Neural progenitor cell (in vitro differentiated cells): ENCODE data around the gene CRTC1. TPM values are rescaled to one million over a fixed set of nuclear protein-coding genes. Genes with fewer than 3 reads are reported as not detected.

Source experiments
- DNase-seq: peaks from one replicate; pipeline ENCODE4 v3.0.0-alpha.2; 2016; ENCODE audit warnings: low spot score
- H2AFZ ChIP-seq: fragments of 200-600 bp; sonication (generic); replicated peaks from 2 replicates; pipeline ENCODE4 v1.6.1; 2016; ENCODE audit warnings: antibody characterized with exemption
- H3F3A ChIP-seq: fragments of 200-600 bp; sonication (generic); 2 replicates; pipeline ENCODE4 v1.6.1; 2016; ENCODE audit warnings: antibody characterized with exemption, low read depth
- H3K27ac ChIP-seq: fragments of 200-600 bp; sonication (generic); 2 replicates; pipeline ENCODE4 v1.5.1; 2016; ENCODE audit warnings: mild to moderate bottlenecking
- H3K27me3 ChIP-seq: fragments of 200-600 bp; sonication (generic); 2 replicates; pipeline ENCODE4 v1.6.1; 2016; ENCODE audit warnings: mild to moderate bottlenecking, moderate library complexity
- H3K36me3 ChIP-seq: fragments of 200-600 bp; sonication (generic); 2 replicates; pipeline ENCODE4 v1.5.1; 2016
- H3K4me1 ChIP-seq: fragments of 200-600 bp; sonication (generic); 2 replicates; pipeline ENCODE4 v1.6.1; 2016; ENCODE audit warnings: mixed run types
- H3K4me2 ChIP-seq: fragments of 200-600 bp; sonication (generic); 2 replicates; pipeline ENCODE4 v1.6.1; 2016
- H3K4me3 ChIP-seq: fragments of 200-600 bp; sonication (generic); 2 replicates; pipeline ENCODE4 v1.5.1; 2016
- H3K79me2 ChIP-seq: fragments of 200-600 bp; sonication (generic); 2 replicates; pipeline ENCODE4 v1.6.1; 2016; ENCODE audit warnings: low read depth
- H3K9ac ChIP-seq: fragments of 200-600 bp; sonication (generic); 2 replicates; pipeline ENCODE4 v1.6.1; 2016
- H3K9me3 ChIP-seq: fragments of 200-600 bp; sonication (generic); 2 replicates; pipeline ENCODE4 v1.5.1; 2016; ENCODE audit warnings: low read depth
- H4K20me1 ChIP-seq: fragments of 200-600 bp; sonication (generic); 2 replicates; pipeline ENCODE4 v1.6.1; 2016; ENCODE audit warnings: low read depth
- H3K27ac Mint-ChIP-seq: 3 replicates; pipeline ENCODE4 v1.8.0; 2021; ENCODE audit warnings: mixed read lengths
- H3K27me3 Mint-ChIP-seq: 2 replicates; pipeline ENCODE4 v1.8.0; 2022; ENCODE audit warnings: low read depth, mild to moderate bottlenecking, inconsistent platforms, moderate library complexity, mixed read lengths; ENCODE audit not compliant: insufficient read depth
- H3K36me3 Mint-ChIP-seq: 3 replicates; pipeline ENCODE4 v1.8.0; 2021; ENCODE audit warnings: mixed read lengths
- H3K4me1 Mint-ChIP-seq: 3 replicates; pipeline ENCODE4 v1.8.0; 2021; ENCODE audit warnings: mixed read lengths
- H3K4me3 Mint-ChIP-seq: 3 replicates; pipeline ENCODE4 v1.8.0; 2021; ENCODE audit warnings: mild to moderate bottlenecking, moderate library complexity, mixed read lengths
- H3K9me3 Mint-ChIP-seq: 3 replicates; pipeline ENCODE4 v1.8.0; 2020; ENCODE audit warnings: mixed read lengths
- CTCF ChIP-seq: fragments of 200-600 bp; sonication (generic); IDR thresholded peaks from 2 replicates; pipeline ENCODE4 v1.5.1; 2017; ENCODE audit warnings: antibody characterized with exemption, mild to moderate bottlenecking
- EZH2 ChIP-seq: fragments of 200-600 bp; sonication (generic); IDR thresholded peaks from 2 replicates; pipeline ENCODE4 v1.6.1; 2017; ENCODE audit warnings: antibody characterized with exemption, mild to moderate bottlenecking, moderate library complexity
- EZH2phosphoT487 ChIP-seq: fragments of 200-600 bp; sonication (generic); IDR thresholded peaks from 2 replicates; pipeline ENCODE4 v1.6.1; 2017; ENCODE audit warnings: antibody characterized with exemption
- total RNA-seq: library from RNA; depleted of rRNA; stranded (reverse); fragments of >200 nt; gene quantifications from 2 replicates; pipeline ENCODE4 v1.2.3, GENCODE V29; 2015; ENCODE audit warnings: low replicate concordance

Gene CRTC1
- total RNA-seq, 1 donor from 2014 or later, result 2.4 TPM

- H3K4me2 ChIP-seq, result no peak overlapping the region
- peaks cover 100% of the 10 kb centered on the region for H3K27me3 ChIP-seq
- H3K9me3 ChIP-seq, result no peaks in the 10 kb centered on the region
- Mint-ChIP-seq H3K27ac (no peak overlapping the region), H3K36me3 (no peaks in the 10 kb centered on the region), H3K27me3 (peaks cover 31% of the 10 kb centered on the region), H3K4me1 (peaks cover 14% of the 10 kb centered on the region), H3K9me3 (peaks cover 3% of the 10 kb centered on the region), H3K4me3 (no peak overlapping the region)
- H3K36me3 ChIP-seq, result no peaks in the 10 kb centered on the region
- peaks cover 63% of the 10 kb centered on the region for H4K20me1 ChIP-seq
- H3K27ac ChIP-seq, result no peak overlapping the region
- peaks cover 6% of the 10 kb centered on the region for H3F3A ChIP-seq
- no peak overlapping the region for H2AFZ ChIP-seq
- TF ChIP-seq EZH2, result no peak
- no peak for TF ChIP-seq EZH2phosphoT487
- no peak for TF ChIP-seq CTCF
- no peak overlapping the region for H3K9ac ChIP-seq
- DNase-seq, result no peak
- H3K79me2 ChIP-seq, result no peaks in the 10 kb centered on the region
- no peak overlapping the region for H3K4me3 ChIP-seq
- peaks cover 20% of the 10 kb centered on the region for H3K4me1 ChIP-seq
Measured at GRCh38 chr19:18781047-18781600, 97.6 kb downstream of the CRTC1 start.

DNA sequence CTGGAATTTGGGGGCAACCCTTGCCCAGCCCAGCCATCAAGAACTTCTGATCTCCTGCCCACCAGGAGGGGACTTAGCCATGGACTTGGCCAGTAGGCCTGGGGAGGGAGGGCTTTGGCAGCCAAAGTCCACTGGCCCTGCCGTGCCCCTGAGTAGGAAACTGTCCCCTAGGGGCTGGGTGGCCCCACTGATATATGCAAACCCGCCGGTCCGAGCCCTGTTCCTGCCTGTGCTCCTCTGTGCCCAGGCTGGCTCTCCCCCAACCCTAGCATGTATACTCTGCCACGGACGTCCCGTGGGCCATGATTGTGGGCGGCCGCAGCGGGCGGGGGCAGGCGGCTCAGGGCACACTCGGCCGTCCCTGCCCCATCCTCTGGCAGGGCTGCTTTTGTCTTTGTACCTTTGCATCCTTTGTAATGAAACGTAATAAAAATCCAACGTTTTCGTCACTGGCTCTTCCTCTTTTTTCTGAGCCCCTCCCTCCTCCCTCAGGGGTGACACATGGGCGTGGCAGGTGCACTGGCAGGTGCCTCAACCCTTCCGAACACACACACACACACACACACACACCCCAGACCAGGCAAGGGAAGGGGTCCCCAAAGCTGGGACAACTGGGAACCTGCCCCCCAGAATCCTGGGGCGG is 98.5 kb downstream of the CRTC1 start:
- Mint-ChIP-seq H3K36me3 (no peaks in the 10 kb centered on the region), H3K27ac (no peak overlapping the region), H3K4me1 (peaks cover 14% of the 10 kb centered on the region), H3K9me3 (peaks cover 4% of the 10 kb centered on the region), H3K4me3 (no peak overlapping the region), H3K27me3 (peaks cover 36% of the 10 kb centered on the region)
- Histone ChIP-seq H3K9me3 (no peaks in the 10 kb centered on the region), H3K27ac (no peak overlapping the region), H2AFZ (no peak overlapping the region), H3K4me2 (no peak overlapping the region), H3F3A (peaks cover 9% of the 10 kb centered on the region), H3K79me2 (no peaks in the 10 kb centered on the region), H3K4me3 (no peak overlapping the region), H3K9ac (no peak overlapping the region), H3K27me3 (peaks cover 100% of the 10 kb centered on the region), H3K36me3 (no peaks in the 10 kb centered on the region), H4K20me1 (peaks cover 62% of the 10 kb centered on the region), H3K4me1 (peaks cover 17% of the 10 kb centered on the region)
- TF ChIP-seq EZH2 (no peak), CTCF (no peak), EZH2phosphoT487 (no peak)
- no peak for DNase-seq

DNA sequence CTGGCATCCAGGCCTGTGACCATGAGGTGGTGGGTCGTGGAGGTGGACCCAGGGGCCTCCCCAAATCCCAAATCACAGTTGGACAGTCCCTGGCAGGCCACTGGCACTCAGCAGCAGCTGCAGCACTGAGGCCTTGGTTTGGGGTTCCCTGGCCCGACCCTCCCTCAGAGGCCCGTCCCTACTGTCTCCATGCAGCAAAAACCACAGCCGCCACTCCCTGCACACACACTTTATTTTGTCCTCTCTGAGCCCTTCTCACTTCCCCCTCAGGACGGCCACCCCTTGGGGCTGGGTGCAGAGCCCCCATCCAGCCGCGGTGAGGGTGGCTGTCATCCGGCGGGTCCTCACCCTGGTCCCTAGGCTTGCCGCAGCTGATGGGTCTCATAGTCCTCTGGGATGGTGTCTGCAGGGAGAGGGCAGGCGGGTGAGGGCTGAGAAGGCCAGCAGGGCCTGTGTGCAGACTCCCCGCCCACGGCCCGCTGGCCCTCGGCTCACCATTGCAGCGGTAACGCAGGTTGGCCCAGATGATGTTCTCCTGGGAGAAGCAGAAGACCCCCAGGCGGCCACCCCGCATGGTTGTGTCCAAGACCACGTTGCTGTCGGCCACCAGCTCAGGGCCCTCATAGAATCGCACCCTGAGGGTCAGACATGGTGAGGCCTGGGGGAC is 99.2 kb downstream of the CRTC1 start:
- peaks cover 42% of the 10 kb centered on the region for H3K27me3 Mint-ChIP-seq
- no peak overlapping the region for H2AFZ ChIP-seq
- peaks cover 63% of the 10 kb centered on the region for H4K20me1 ChIP-seq
- peaks cover 18% of the 10 kb centered on the region for H3K4me1 Mint-ChIP-seq
- no peaks in the 10 kb centered on the region for H3K36me3 ChIP-seq
- H3K4me2 ChIP-seq, result no peak overlapping the region
- no peak overlapping the region for H3K4me3 ChIP-seq
- no peak overlapping the region for H3K27ac ChIP-seq
- no peaks in the 10 kb centered on the region for H3K9me3 ChIP-seq
- H3K27ac Mint-ChIP-seq, result no peak overlapping the region
- peaks cover 100% of the 10 kb centered on the region for H3K27me3 ChIP-seq
- peaks cover 2% of the 10 kb centered on the region for H3K36me3 Mint-ChIP-seq
- H3K4me1 ChIP-seq, result peaks cover 10% of the 10 kb centered on the region
- no peak overlapping the region for H3K9ac ChIP-seq
- no peak for DNase-seq
- no peaks in the 10 kb centered on the region for H3K79me2 ChIP-seq
- H3F3A ChIP-seq, result peaks cover 13% of the 10 kb centered on the region
- peaks cover 7% of the 10 kb centered on the region for H3K9me3 Mint-ChIP-seq
- H3K4me3 Mint-ChIP-seq, result no peak overlapping the region
- TF ChIP-seq EZH2phosphoT487, result no peak
- TF ChIP-seq CTCF, result no peak
- TF ChIP-seq EZH2, result no peak
